GM23338 (cell line): Measurements from ENCODE around the gene MYO16. TPM values are rescaled to one million over a fixed set of nuclear protein-coding genes. Genes with fewer than 3 reads are reported as not detected.

Experiments
- ATAC-seq: fragments of 200-7000 bp; cut with Tn5 transposase; 3 replicates; pipeline ENCODE4 v1.9.1; 2020
- DNase-seq: peaks from one replicate; pipeline ENCODE4 v3.0.0-alpha.2; 2015; ENCODE audit warnings: low spot score
- H2AFZ ChIP-seq: fragments of 200-600 bp; sonication (generic); 2 replicates; pipeline ENCODE4 v1.8.0; 2016; ENCODE audit warnings: antibody characterized with exemption, mild to moderate bottlenecking, moderate library complexity
- H3F3A ChIP-seq: fragments of 200-600 bp; sonication (generic); replicated peaks from 2 replicates; pipeline ENCODE4 v1.8.0; 2017; ENCODE audit warnings: antibody characterized with exemption, mixed run types, low read depth
- H3K27ac ChIP-seq: fragments of 200-600 bp; sonication (generic); 2 replicates; pipeline ENCODE4 v1.6.1; 2016; ENCODE audit warnings: low read depth
- H3K27me3 ChIP-seq: fragments of 200-600 bp; sonication (generic); 2 replicates; pipeline ENCODE4 v1.8.0; 2016; ENCODE audit warnings: mild to moderate bottlenecking, mixed run types, moderate library complexity; ENCODE audit not compliant: insufficient read depth
- H3K36me3 ChIP-seq: fragments of 200-600 bp; sonication (generic); 2 replicates; pipeline ENCODE4 v1.8.0; 2016; ENCODE audit warnings: mild to moderate bottlenecking; ENCODE audit not compliant: insufficient read depth
- H3K4me1 ChIP-seq: fragments of 200-600 bp; sonication (generic); 2 replicates; pipeline ENCODE4 v1.8.0; 2016; ENCODE audit warnings: mild to moderate bottlenecking, moderate library complexity; ENCODE audit not compliant: insufficient read depth
- H3K4me2 ChIP-seq: fragments of 200-600 bp; sonication (generic); 2 replicates; pipeline ENCODE4 v1.7.1; 2017; ENCODE audit warnings: mixed run types
- H3K4me3 ChIP-seq: fragments of 200-600 bp; sonication (generic); 2 replicates; pipeline ENCODE4 v1.6.1; 2016; ENCODE audit warnings: mixed run types
- H3K79me2 ChIP-seq: fragments of 200-600 bp; sonication (generic); replicated peaks from 2 replicates; pipeline ENCODE4 v1.8.0; 2017; ENCODE audit warnings: mild to moderate bottlenecking; ENCODE audit not compliant: insufficient read depth
- H3K9me2 ChIP-seq: fragments of 200-600 bp; sonication (generic); 2 replicates; pipeline ENCODE4 v1.8.0; 2017; ENCODE audit not compliant: insufficient read depth
- H4K20me1 ChIP-seq: fragments of 200-600 bp; sonication (generic); replicated peaks from 2 replicates; pipeline ENCODE4 v1.8.0; 2017; ENCODE audit warnings: mild to moderate bottlenecking; ENCODE audit not compliant: insufficient read depth
- H3K27ac Mint-ChIP-seq: 2 replicates; pipeline ENCODE4 v1.8.0; 2020; ENCODE audit warnings: inconsistent platforms, mild to moderate bottlenecking, moderate library complexity, mixed read lengths
- H3K27me3 Mint-ChIP-seq: 3 replicates; pipeline ENCODE4 v1.8.0; 2022; ENCODE audit warnings: low read depth, mild to moderate bottlenecking, moderate library complexity, mixed read lengths, inconsistent platforms; ENCODE audit not compliant: insufficient read depth, poor library complexity
- H3K36me3 Mint-ChIP-seq: 3 replicates; pipeline ENCODE4 v1.8.0; 2021; ENCODE audit warnings: low read depth, mild to moderate bottlenecking, inconsistent platforms, moderate library complexity, mixed read lengths
- H3K4me1 Mint-ChIP-seq: 3 replicates; pipeline ENCODE4 v1.8.0; 2020; ENCODE audit warnings: mild to moderate bottlenecking, inconsistent platforms, mixed read lengths
- H3K4me3 Mint-ChIP-seq: 3 replicates; pipeline ENCODE4 v1.8.0; 2021; ENCODE audit warnings: moderate library complexity, mild to moderate bottlenecking, inconsistent platforms, mixed read lengths
- H3K9me3 Mint-ChIP-seq: 3 replicates; pipeline ENCODE4 v1.8.0; 2020; ENCODE audit warnings: moderate library complexity, mild to moderate bottlenecking, inconsistent platforms, mixed read lengths
- CREB1 ChIP-seq: fragments of 250-450 bp; sonication (Bioruptor Pico); IDR thresholded peaks from 2 replicates; pipeline ENCODE4 v1.5.0; 2020; ENCODE audit warnings: low read depth, mild to moderate bottlenecking, moderate library complexity
- EZH2 ChIP-seq: fragments of 200-600 bp; sonication (generic); IDR thresholded peaks from one replicate; pipeline ENCODE4 v1.8.0; 2017; ENCODE audit warnings: antibody characterized with exemption, mild to moderate bottlenecking, low read depth; ENCODE audit not compliant: unreplicated experiment
- EZH2phosphoT487 ChIP-seq: fragments of 200-600 bp; sonication (generic); IDR thresholded peaks from one replicate; pipeline ENCODE4 v1.8.1; 2018; ENCODE audit warnings: antibody characterized with exemption; ENCODE audit not compliant: unreplicated experiment
- JUNB ChIP-seq: IDR thresholded peaks from one replicate; pipeline ENCODE4 v1.6.1; 2016; ENCODE audit warnings: antibody characterized with exemption; ENCODE audit not compliant: unreplicated experiment
- NANOG ChIP-seq: IDR thresholded peaks from 2 replicates; pipeline ENCODE4 v1.6.1; 2016; ENCODE audit warnings: antibody characterized with exemption, borderline replicate concordance
- POLR2AphosphoS5 ChIP-seq: IDR thresholded peaks from 2 replicates; pipeline ENCODE4 v1.6.1; 2016; ENCODE audit warnings: antibody characterized with exemption, low read depth
- STAT1 ChIP-seq: IDR thresholded peaks from one replicate; pipeline ENCODE4 v1.6.1; 2016; ENCODE audit warnings: antibody characterized with exemption; ENCODE audit not compliant: unreplicated experiment
- ZNF114 ChIP-seq: fragments of 250-450 bp; sonication (Bioruptor Pico); IDR thresholded peaks from 2 replicates; pipeline ENCODE4 v1.5.0; 2020; ENCODE audit warnings: mild to moderate bottlenecking, moderate library complexity
- ZNF331 ChIP-seq: fragments of 250-450 bp; sonication (Bioruptor Pico); IDR thresholded peaks from 2 replicates; pipeline ENCODE4 v1.5.0; 2020; ENCODE audit warnings: low read depth, mild to moderate bottlenecking, moderate library complexity
- polyA plus RNA-seq: library from polyadenylated mRNA; unstranded; fragments of >200 nt; fragmentation: Nextera tagmentation; extraction: Ambion mirVana; gene quantifications from 2 replicates; pipeline ENCODE4 v1.2.1, GENCODE V29; 2016
- total RNA-seq: library from RNA; depleted of rRNA; stranded (reverse); fragments of >200 nt; shearing (Covaris generic); gene quantifications from 2 replicates; pipeline ENCODE4 v1.2.3, GENCODE V29; 2014
- TF ChIP-seq, protein P1 (sequence below): IDR thresholded peaks from one replicate; pipeline ENCODE4 v1.6.1; 2018; ENCODE audit warnings: antibody characterized with exemption; ENCODE audit not compliant: unreplicated experiment
- TF ChIP-seq, protein P2 (sequence below), 2 experiments: fragments of 200-600 bp in 1 of 2; sonication (generic) in 1 of 2; conservative IDR thresholded peaks; 2 replicates each; pipeline versions ENCODE4 v1.5.1 to v1.6.1; 2016 to 2017; ENCODE audit warnings: antibody characterized with exemption in 2 of 2, low read depth in 2 of 2, mild to moderate bottlenecking in 2 of 2, moderate library complexity in 1 of 2
- TF ChIP-seq, protein P3 (sequence below): fragments of 250-450 bp; sonication (Bioruptor Pico); IDR thresholded peaks from 2 replicates; pipeline ENCODE4 v1.5.0; 2020; ENCODE audit warnings: mild to moderate bottlenecking, moderate library complexity
- TF ChIP-seq, protein P4 (sequence below): IDR thresholded peaks from 2 replicates; pipeline ENCODE4 v1.6.1; 2016; ENCODE audit warnings: antibody characterized with exemption

The MYO16 gene
- total and polyA plus RNA-seq, 2 experiments from 2014 or later = 0.10 to 0.13 TPM

DNA sequence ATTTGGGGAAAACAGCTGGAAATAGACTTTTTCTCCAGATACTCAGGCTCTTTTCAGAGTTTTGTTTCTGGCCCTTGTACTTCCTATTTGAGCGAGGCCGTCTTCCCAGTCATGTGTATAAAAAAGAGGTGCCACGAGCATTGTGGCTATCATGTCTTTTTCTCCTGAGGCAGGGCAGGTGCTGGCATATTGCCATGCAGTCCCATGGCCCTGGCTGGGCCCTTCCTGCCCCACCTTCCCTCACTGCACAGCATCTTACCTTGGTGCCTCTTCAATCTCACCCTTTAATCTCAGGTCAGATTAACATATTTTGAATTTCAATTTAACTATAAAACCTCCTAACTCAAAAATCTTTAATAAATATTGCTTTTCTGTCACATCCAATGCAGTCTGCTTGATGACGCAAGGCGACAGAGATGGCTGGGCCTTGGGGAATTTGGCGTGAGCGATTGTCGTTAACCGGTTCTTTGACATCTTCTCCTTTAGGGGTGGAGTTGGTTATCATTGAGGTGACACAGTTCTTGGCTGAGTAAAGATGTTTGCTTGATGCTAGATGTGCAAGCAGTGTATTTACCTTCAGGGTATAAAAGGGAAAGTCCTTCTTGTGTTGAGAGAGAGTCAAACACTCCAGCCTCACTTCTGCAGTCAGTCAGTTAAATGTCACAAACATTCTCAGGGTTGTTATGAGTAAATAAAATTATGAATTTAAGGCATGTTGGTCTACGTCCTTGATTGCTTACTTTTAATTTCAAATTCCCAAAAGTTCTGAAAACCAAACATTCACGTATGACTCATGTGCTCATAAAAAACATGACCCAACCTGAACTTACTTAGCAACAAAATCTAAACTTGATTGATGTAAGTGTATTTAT lies 289.9 kb downstream of the MYO16 start:
- H3K27ac Mint-ChIP-seq = no peak overlapping the region
- DNase-seq (no peak), ATAC-seq (no peak)
- peaks cover 12% of the 10 kb centered on the region for H3K27me3 Mint-ChIP-seq
- H3K4me3 Mint-ChIP-seq = no peak overlapping the region
- Histone ChIP-seq H3F3A (no peaks in the 10 kb centered on the region), H3K36me3 (no peaks in the 10 kb centered on the region), H3K4me1 (0 out of 2 replicates have a peak, but pooled peaks cover 2% of the 10 kb centered on the region), H2AFZ (no peak overlapping the region), H3K27ac (no peak overlapping the region), H4K20me1 (no peaks in the 10 kb centered on the region), H3K9me2 (no peaks in the 10 kb centered on the region), H3K4me2 (no peak overlapping the region), H3K4me3 (no peak overlapping the region), H3K79me2 (no peaks in the 10 kb centered on the region), H3K27me3 (no peaks in the 10 kb centered on the region)
- no peaks in the 10 kb centered on the region for H3K9me3 Mint-ChIP-seq
- peaks cover 15% of the 10 kb centered on the region for H3K4me1 Mint-ChIP-seq
- TF ChIP-seq CREB1 (no peak), ZNF114 (CRISPR knock-in tag) (no peak), JUNB (no peak), POLR2AphosphoS5 (no peak), EZH2 (no peak), STAT1 (no peak), NANOG (no peak), ZNF331 (CRISPR knock-in tag) (no peak), EZH2phosphoT487 (no peak)
- TF ChIP-seq, protein P1, sequence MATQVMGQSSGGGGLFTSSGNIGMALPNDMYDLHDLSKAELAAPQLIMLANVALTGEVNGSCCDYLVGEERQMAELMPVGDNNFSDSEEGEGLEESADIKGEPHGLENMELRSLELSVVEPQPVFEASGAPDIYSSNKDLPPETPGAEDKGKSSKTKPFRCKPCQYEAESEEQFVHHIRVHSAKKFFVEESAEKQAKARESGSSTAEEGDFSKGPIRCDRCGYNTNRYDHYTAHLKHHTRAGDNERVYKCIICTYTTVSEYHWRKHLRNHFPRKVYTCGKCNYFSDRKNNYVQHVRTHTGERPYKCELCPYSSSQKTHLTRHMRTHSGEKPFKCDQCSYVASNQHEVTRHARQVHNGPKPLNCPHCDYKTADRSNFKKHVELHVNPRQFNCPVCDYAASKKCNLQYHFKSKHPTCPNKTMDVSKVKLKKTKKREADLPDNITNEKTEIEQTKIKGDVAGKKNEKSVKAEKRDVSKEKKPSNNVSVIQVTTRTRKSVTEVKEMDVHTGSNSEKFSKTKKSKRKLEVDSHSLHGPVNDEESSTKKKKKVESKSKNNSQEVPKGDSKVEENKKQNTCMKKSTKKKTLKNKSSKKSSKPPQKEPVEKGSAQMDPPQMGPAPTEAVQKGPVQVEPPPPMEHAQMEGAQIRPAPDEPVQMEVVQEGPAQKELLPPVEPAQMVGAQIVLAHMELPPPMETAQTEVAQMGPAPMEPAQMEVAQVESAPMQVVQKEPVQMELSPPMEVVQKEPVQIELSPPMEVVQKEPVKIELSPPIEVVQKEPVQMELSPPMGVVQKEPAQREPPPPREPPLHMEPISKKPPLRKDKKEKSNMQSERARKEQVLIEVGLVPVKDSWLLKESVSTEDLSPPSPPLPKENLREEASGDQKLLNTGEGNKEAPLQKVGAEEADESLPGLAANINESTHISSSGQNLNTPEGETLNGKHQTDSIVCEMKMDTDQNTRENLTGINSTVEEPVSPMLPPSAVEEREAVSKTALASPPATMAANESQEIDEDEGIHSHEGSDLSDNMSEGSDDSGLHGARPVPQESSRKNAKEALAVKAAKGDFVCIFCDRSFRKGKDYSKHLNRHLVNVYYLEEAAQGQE = no peak
- TF ChIP-seq, protein P2, sequence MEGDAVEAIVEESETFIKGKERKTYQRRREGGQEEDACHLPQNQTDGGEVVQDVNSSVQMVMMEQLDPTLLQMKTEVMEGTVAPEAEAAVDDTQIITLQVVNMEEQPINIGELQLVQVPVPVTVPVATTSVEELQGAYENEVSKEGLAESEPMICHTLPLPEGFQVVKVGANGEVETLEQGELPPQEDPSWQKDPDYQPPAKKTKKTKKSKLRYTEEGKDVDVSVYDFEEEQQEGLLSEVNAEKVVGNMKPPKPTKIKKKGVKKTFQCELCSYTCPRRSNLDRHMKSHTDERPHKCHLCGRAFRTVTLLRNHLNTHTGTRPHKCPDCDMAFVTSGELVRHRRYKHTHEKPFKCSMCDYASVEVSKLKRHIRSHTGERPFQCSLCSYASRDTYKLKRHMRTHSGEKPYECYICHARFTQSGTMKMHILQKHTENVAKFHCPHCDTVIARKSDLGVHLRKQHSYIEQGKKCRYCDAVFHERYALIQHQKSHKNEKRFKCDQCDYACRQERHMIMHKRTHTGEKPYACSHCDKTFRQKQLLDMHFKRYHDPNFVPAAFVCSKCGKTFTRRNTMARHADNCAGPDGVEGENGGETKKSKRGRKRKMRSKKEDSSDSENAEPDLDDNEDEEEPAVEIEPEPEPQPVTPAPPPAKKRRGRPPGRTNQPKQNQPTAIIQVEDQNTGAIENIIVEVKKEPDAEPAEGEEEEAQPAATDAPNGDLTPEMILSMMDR (conservative IDR thresholded peaks at IDR 0.05; ENCODE audit: low read depth in 2 of 2) = no peak
- TF ChIP-seq, protein P3, sequence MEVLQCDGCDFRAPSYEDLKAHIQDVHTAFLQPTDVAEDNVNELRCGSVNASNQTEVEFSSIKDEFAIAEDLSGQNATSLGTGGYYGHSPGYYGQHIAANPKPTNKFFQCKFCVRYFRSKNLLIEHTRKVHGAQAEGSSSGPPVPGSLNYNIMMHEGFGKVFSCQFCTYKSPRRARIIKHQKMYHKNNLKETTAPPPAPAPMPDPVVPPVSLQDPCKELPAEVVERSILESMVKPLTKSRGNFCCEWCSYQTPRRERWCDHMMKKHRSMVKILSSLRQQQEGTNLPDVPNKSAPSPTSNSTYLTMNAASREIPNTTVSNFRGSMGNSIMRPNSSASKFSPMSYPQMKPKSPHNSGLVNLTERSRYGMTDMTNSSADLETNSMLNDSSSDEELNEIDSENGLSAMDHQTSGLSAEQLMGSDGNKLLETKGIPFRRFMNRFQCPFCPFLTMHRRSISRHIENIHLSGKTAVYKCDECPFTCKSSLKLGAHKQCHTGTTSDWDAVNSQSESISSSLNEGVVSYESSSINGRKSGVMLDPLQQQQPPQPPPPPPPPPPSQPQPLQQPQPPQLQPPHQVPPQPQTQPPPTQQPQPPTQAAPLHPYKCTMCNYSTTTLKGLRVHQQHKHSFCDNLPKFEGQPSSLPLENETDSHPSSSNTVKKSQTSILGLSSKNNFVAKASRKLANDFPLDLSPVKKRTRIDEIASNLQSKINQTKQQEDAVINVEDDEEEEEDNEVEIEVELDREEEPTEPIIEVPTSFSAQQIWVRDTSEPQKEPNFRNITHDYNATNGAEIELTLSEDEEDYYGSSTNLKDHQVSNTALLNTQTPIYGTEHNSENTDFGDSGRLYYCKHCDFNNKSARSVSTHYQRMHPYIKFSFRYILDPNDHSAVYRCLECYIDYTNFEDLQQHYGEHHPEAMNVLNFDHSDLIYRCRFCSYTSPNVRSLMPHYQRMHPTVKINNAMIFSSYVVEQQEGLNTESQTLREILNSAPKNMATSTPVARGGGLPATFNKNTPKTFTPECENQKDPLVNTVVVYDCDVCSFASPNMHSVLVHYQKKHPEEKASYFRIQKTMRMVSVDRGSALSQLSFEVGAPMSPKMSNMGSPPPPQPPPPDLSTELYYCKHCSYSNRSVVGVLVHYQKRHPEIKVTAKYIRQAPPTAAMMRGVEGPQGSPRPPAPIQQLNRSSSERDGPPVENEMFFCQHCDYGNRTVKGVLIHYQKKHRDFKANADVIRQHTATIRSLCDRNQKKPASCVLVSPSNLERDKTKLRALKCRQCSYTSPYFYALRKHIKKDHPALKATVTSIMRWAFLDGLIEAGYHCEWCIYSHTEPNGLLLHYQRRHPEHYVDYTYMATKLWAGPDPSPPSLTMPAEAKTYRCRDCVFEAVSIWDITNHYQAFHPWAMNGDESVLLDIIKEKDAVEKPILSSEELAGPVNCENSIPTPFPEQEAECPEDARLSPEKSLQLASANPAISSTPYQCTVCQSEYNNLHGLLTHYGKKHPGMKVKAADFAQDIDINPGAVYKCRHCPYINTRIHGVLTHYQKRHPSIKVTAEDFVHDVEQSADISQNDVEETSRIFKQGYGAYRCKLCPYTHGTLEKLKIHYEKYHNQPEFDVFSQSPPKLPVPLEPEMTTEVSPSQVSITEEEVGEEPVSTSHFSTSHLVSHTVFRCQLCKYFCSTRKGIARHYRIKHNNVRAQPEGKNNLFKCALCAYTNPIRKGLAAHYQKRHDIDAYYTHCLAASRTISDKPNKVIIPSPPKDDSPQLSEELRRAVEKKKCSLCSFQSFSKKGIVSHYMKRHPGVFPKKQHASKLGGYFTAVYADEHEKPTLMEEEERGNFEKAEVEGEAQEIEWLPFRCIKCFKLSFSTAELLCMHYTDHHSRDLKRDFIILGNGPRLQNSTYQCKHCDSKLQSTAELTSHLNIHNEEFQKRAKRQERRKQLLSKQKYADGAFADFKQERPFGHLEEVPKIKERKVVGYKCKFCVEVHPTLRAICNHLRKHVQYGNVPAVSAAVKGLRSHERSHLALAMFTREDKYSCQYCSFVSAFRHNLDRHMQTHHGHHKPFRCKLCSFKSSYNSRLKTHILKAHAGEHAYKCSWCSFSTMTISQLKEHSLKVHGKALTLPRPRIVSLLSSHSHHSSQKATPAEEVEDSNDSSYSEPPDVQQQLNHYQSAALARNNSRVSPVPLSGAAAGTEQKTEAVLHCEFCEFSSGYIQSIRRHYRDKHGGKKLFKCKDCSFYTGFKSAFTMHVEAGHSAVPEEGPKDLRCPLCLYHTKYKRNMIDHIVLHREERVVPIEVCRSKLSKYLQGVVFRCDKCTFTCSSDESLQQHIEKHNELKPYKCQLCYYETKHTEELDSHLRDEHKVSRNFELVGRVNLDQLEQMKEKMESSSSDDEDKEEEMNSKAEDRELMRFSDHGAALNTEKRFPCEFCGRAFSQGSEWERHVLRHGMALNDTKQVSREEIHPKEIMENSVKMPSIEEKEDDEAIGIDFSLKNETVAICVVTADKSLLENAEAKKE = no peak
- TF ChIP-seq, protein P4, sequence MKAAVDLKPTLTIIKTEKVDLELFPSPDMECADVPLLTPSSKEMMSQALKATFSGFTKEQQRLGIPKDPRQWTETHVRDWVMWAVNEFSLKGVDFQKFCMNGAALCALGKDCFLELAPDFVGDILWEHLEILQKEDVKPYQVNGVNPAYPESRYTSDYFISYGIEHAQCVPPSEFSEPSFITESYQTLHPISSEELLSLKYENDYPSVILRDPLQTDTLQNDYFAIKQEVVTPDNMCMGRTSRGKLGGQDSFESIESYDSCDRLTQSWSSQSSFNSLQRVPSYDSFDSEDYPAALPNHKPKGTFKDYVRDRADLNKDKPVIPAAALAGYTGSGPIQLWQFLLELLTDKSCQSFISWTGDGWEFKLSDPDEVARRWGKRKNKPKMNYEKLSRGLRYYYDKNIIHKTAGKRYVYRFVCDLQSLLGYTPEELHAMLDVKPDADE = no peak
- no peaks in the 10 kb centered on the region for H3K36me3 Mint-ChIP-seq
